Aorta (tissue), 5 donors: ENCODE results near the gene RAI1. TPM values are rescaled to one million over a fixed set of nuclear protein-coding genes. Genes with fewer than 3 reads are reported as not detected.

ENCODE experiments used
- ATAC-seq: fragments of 200-7000 bp; cut with Tn5 transposase; one replicate; pipeline ENCODE4 v1.9.1; 2022; ENCODE audit warnings: moderate library complexity; ENCODE audit not compliant: low FRiP score
- DNase-seq, 2 donors: peaks; one replicate each; pipeline ENCODE4 v3.0.0-alpha.2; 2020
- H3K27ac ChIP-seq, 2 donors: one replicate each; pipeline ENCODE4 v1.5.1; 2013; ENCODE audit warnings: low read length in 2 of 2, mild to moderate bottlenecking in 2 of 2, moderate library complexity in 2 of 2, control low read depth in 1 of 2, inconsistent platforms in 1 of 2, low read depth in 1 of 2
- H3K27me3 ChIP-seq, 2 donors: one replicate each; pipeline ENCODE4 v1.6.1; 2013; ENCODE audit warnings: control low read depth in 1 of 2, low read length in 1 of 2, mild to moderate bottlenecking in 1 of 2, moderate library complexity in 1 of 2; ENCODE audit not compliant: insufficient read depth in 2 of 2, control insufficient read depth in 1 of 2
- H3K36me3 ChIP-seq, 2 donors: one replicate each; pipeline ENCODE4 v1.6.1; 2013; ENCODE audit warnings: control low read depth in 1 of 2, low read length in 1 of 2, mild to moderate bottlenecking in 1 of 2; ENCODE audit not compliant: insufficient read depth in 2 of 2, control insufficient read depth in 1 of 2
- H3K4me1 ChIP-seq, 2 donors: one replicate each; pipeline ENCODE4 v1.6.1; 2013; ENCODE audit warnings: low read length in 2 of 2, control low read depth in 1 of 2, mild to moderate bottlenecking in 1 of 2, moderate library complexity in 1 of 2; ENCODE audit not compliant: insufficient read depth in 2 of 2, control insufficient read depth in 1 of 2
- H3K4me3 ChIP-seq, 2 donors: one replicate each; pipeline ENCODE4 v1.5.1; 2013; ENCODE audit warnings: low read length in 2 of 2, control low read depth in 1 of 2, mild to moderate bottlenecking in 1 of 2
- H3K9me3 ChIP-seq: one replicate; pipeline ENCODE4 v1.6.1; 2013; ENCODE audit warnings: mild to moderate bottlenecking, low read length; ENCODE audit not compliant: control insufficient read depth
- WGBS, 2 donors: extraction: QIAGEN DNeasy Blood & Tissue Kit; methylation state at CpG; one replicate each; pipeline ENCODE4 v1.1.7; 2013; 5-methylcytosine and 5-hydroxymethylcytosine counted together
- intact Hi-C, 2 donors: fragments of 100-400 bp; cut with DNase I; formaldehyde crosslinking; loops; one replicate each; pipeline versions ENCODE4 v1.14.2 to v1.15.0; 2022
- polyA plus RNA-seq, 2 donors: library from polyadenylated mRNA; stranded (reverse); fragments of 200-250 nt; gene quantifications; one replicate each; pipeline ENCODE4 v1.2.3, GENCODE V29; 2013
- total RNA-seq, 2 donors: library from RNA; stranded (reverse); fragmentation: NEBNext Ultra II Directional; extraction: Animal tissue kit (Norgen Biotek cat#: 25700); gene quantifications; one replicate each; pipeline ENCODE4 v1.2.1, GENCODE V29; 2021
- donor health status: healthy with polysubstance abuse.
- donor health status: Bipolar disorder and iron deficiency.
- donor health status: DM: no; HTN: no; CAD: no.
- donor health status: DM: no; HTN: no; CAD: no.
- donor health status: DM: yes; HTN: yes; CAD: no.

RAI1 gene
- total and polyA plus RNA-seq, 4 donors, result 2.0 to 35.8 (median 15.4) TPM

- 57 to 62% methylated on average over 4 of the region's 4 CpGs for WGBS, 2 donors
- Histone ChIP-seq H3K27me3 (no peaks in the 10 kb centered on the region), H3K27ac (no peak overlapping the region), H3K36me3 (no peaks in the 10 kb centered on the region), H3K4me1 (no peaks in the 10 kb centered on the region), H3K9me3 (no peaks in the 10 kb centered on the region), H3K4me3 (no peak overlapping the region)
- intact Hi-C loops, result no loop called here
- DNase-seq, result no peak
- no peak for ATAC-seq
These were observed 61.6 kb downstream of the RAI1 start for GRCh38 chr17:17742688-17743390.

DNA sequence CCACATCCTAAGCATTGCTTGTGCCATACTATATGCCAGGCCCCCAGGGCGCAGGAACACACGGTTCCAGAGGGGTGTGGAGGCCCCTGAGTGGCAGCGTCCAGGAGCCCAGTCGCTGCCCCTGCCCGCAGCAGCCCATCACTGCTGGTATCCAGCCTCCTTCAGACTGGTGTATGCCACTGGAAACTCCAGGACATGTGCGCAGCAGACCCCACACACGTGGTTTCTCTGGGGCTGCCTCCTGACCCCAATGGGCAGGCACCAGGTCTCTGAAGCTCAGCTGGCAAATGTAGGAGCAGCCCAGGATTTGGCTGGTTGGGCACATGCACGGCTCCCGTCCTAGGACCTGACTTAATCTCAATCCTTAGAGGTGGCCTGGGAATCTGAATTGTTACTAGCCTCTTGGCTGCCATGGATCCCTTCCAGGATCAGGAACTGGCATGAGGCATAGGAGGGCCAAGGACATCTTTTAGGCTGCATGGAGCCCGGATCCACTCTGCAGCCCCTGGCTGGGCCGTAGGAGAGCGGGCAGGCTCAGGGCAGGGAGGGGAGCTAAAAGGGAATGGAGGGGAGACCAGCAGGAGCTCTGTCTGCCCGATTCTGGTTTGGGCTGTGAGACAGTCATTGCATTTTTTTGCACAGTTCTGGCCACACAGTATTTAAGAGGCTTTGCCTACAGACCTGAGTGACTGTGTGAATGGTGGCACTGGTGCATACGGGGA, 62.3 kb downstream of the RAI1 start:
- H3K9me3 ChIP-seq, result no peaks in the 10 kb centered on the region
- no peaks in the 10 kb centered on the region for H3K36me3 ChIP-seq
- H3K4me3 ChIP-seq, result no peak overlapping the region
- no peak for ATAC-seq
- 86 to 89% methylated on average over 14 of the region's 14 CpGs for WGBS, 2 donors
- H3K4me1 ChIP-seq, result no peaks in the 10 kb centered on the region
- no peak for DNase-seq
- intact Hi-C loops, result no loop called here
- H3K27ac ChIP-seq, result no peak overlapping the region
- H3K27me3 ChIP-seq, result no peaks in the 10 kb centered on the region

GRCh38 chr17:17744116-17744515, 62.9 kb downstream of the RAI1 start:
- intact Hi-C loops, result no loop called here
- Histone ChIP-seq H3K27ac (no peak overlapping the region), H3K4me3 (no peak overlapping the region), H3K36me3 (no peaks in the 10 kb centered on the region), H3K4me1 (no peaks in the 10 kb centered on the region), H3K27me3 (no peaks in the 10 kb centered on the region), H3K9me3 (no peaks in the 10 kb centered on the region)
- ATAC-seq, result no peak
- DNase-seq, result no peak
- 91 to 93% methylated on average over 4 of the region's 4 CpGs for WGBS, 2 donors

- Histone ChIP-seq H3K9me3 (no peaks in the 10 kb centered on the region), H3K27ac (no peak overlapping the region), H3K36me3 (no peaks in the 10 kb centered on the region), H3K4me3 (no peak overlapping the region), H3K4me1 (no peaks in the 10 kb centered on the region), H3K27me3 (no peaks in the 10 kb centered on the region)
- DNase-seq (no peak), ATAC-seq (no peak)
- intact Hi-C loops, result no loop called here
- 90 to 92% methylated on average over 33 of the region's 33 CpGs for WGBS, 2 donors
These were observed 64.5 kb downstream of the RAI1 start for GRCh38 chr17:17745476-17746455.

GRCh38 chr17:17748179-17748578, 66.9 kb downstream of the RAI1 start:
- H3K4me3 ChIP-seq, result no peak overlapping the region
- H3K27me3 ChIP-seq, result no peaks in the 10 kb centered on the region
- DNase-seq (no peak), ATAC-seq (no peak)
- no peaks in the 10 kb centered on the region for H3K36me3 ChIP-seq
- H3K4me1 ChIP-seq, result no peaks in the 10 kb centered on the region
- no peaks in the 10 kb centered on the region for H3K9me3 ChIP-seq
- WGBS, 2 donors, result 94 to 96% methylated on average over 3 of the region's 3 CpGs
- no peak overlapping the region for H3K27ac ChIP-seq
- intact Hi-C loops, result no loop called here

DNA sequence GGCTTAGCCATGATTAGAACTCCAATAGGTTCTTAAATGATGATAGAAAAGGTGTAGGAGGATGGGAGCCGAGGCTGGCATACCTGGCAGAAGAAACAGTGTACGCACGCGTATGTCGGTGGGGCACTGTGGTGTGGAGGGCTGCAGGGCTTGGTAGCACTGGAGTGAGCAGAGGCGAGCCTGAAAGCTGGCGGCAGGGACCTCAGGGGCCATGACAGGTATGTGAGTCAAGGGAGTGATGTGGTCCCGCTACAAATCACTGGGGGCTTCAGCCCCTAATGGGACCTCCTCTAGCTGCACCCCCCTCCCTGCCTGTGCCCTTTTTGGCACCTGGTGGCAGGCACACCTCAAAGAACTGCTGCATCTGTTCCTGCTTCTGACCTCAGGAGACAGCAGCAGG, 67.3 kb downstream of the RAI1 start:
- no peak for ATAC-seq
- Histone ChIP-seq H3K4me1 (no peaks in the 10 kb centered on the region), H3K27me3 (no peaks in the 10 kb centered on the region), H3K36me3 (no peaks in the 10 kb centered on the region), H3K27ac (no peak overlapping the region), H3K9me3 (no peaks in the 10 kb centered on the region), H3K4me3 (no peak overlapping the region)
- WGBS, 2 donors, result 87 to 88% methylated on average over 8 of the region's 8 CpGs
- no peak for DNase-seq
- intact Hi-C loops, result no loop called here

- ATAC-seq, result no peak
- intact Hi-C loops, result no loop called here
- H3K4me1 ChIP-seq, result no peaks in the 10 kb centered on the region
- peak overlapping the region in 1 of 2 donors; percentile 46 for H3K27ac ChIP-seq
- no peaks in the 10 kb centered on the region for H3K27me3 ChIP-seq
- DNase-seq, result peak in 1 of 2 donors; percentile 75
- no peak overlapping the region for H3K4me3 ChIP-seq
- H3K36me3 ChIP-seq, result no peaks in the 10 kb centered on the region
- WGBS, 2 donors, result 24 to 38% methylated on average over 17 of the region's 17 CpGs
- no peaks in the 10 kb centered on the region for H3K9me3 ChIP-seq
These were observed 67.9 kb downstream of the RAI1 start for GRCh38 chr17:17749025-17749772.

- DNase-seq (peak in 1 of 2 donors; percentile 66), ATAC-seq (no peak)
- intact Hi-C loops, result loop anchor here in 1 of 2 donors (5.0 kb wide), 1 partner anchor 38 kb away; no protein-coding TSS in a partner anchor
- no peaks in the 10 kb centered on the region for H3K4me1 ChIP-seq
- no peaks in the 10 kb centered on the region for H3K9me3 ChIP-seq
- whole genome bisulfite sequencing, 2 donors, result 44 to 45% methylated on average over 6 of the region's 6 CpGs
- no peaks in the 10 kb centered on the region for H3K27me3 ChIP-seq
- no peak overlapping the region for H3K27ac ChIP-seq
- H3K36me3 ChIP-seq, result no peaks in the 10 kb centered on the region
- H3K4me3 ChIP-seq, result no peak overlapping the region
These were observed 68.7 kb downstream of the RAI1 start for GRCh38 chr17:17749921-17750320.
